ENCODE measurements around the gene DSC3.

DNA sequence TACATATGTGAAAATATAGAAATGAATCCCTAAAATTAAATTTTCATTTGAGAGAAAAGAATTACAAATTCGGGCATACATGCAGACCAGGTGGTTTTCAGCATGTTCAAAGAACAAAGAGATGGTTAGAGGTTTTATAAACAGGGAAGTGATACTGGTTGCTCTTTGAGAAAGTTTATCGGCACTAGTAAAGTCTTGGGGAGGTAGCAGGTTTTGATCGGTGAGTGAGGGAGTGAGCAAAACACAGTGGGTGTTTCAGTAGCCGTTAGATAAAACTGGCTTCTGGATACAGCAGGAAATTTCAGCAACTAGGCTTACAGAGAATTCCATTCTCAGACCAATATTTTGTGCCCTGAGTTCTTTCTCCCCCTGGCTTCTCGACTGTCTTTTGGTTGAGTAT lies 51.1 kb downstream of the DSC3 start:
- TF ChIP-seq POLR2AphosphoS5 (IDR thresholded peaks at IDR 0.05; ENCODE audit: low read depth, low read length) = no peak
- no peak for TF ChIP-seq TAF1 (IDR thresholded peaks at IDR 0.05; ENCODE audit: borderline replicate concordance, low read depth, low read length)
- TF ChIP-seq POLR2A (IDR thresholded peaks at IDR 0.05; ENCODE audit: low read depth, low read length) = no peak

Measured in GM12892 (cell line).